Activated CD8-positive, alpha-beta memory T cell treated with anti-CD3 and anti-CD28 coated beads for 24 hours (primary cell): Measurements from ENCODE around the gene CCDC91.
"Not testable (repeated sequence)": the region's sequence is repeated elsewhere in the genome, so short reads cannot be mapped to it uniquely, and the experiment has no call there.

ENCODE experiments used
- DNase-seq: peaks from one replicate; pipeline ENCODE4 v3.0.0-alpha.2; 2020

CCDC91 gene

DNA sequence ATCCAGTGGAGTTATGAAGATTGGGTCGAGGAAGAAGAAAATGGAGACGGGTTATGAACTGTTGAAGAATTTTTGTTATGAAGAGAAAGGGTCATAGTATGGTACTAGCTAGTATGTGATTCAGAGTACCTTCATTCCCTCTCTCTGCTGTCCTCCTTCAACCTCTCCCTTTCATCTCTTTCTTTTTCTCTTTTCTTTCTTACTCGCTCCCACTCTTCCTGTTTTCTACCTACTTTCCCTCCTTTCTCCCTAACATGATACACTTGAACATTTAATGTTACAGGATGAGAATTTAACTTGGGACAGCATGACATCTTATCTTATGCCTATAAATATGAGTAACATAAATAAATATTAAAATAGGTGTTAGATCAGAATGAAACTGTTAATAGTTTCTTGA, 112.9 kb downstream of the CCDC91 start:
- DNase-seq, result no peak

DNA sequence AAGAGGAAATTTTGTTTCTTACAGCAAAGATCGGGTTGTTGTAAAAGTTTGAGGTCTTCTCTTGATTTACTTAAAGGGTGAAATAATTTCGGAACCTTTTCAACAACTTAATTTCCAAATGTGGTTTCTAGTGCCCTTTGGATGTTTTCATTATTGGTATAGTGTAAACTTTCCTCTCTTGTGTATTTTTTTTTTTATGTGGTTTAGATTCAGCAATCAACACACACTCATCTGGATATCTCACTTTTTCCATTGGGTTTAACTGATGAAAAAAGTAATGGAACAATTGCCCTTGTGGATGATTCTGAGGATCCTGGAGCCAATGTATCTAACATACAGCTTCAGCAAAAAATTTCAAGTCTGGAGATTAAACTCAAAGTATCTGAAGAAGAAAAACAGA, 116.3 kb downstream of the CCDC91 start:
- no peak for DNase-seq

DNA sequence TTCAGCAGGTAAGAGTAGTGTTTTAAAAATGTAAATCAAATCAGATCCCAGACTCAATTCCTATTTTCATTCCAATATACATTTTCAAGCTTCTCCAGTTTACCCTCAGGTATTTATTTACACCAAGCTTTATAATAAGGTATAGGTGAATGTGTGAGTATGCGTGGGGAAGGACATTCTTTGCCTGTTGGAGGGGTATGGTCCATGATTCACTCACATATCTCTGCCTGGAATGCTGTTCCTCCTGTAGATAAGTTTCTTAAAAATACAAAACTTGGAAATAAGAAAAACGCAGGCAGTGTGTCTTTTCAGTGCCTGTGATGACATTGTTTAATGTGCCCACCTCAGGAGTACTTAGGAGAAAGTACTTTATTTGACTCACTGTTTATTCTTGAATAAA, 118.6 kb downstream of the CCDC91 start:
- no peak for DNase-seq

DNA sequence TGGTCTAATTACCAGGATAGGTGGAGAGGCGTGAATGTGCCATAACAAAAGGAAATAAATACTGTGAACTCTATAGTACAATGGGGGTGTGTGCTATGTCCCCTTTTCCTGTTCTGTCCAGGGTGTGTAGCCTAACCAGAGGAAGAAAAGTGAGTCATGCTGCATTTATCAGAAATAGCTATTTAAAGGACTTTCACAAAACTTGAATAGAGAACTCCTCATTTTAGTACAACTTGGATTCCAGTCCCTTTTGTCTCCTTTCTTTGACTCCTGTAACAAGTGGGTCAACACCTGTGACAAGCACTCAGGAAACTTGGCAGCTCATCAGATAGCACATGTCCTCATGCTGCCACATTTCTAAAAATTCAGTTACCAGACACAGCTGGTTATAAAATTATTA, 123.4 kb downstream of the CCDC91 start:
- no peak for DNase-seq

DNA sequence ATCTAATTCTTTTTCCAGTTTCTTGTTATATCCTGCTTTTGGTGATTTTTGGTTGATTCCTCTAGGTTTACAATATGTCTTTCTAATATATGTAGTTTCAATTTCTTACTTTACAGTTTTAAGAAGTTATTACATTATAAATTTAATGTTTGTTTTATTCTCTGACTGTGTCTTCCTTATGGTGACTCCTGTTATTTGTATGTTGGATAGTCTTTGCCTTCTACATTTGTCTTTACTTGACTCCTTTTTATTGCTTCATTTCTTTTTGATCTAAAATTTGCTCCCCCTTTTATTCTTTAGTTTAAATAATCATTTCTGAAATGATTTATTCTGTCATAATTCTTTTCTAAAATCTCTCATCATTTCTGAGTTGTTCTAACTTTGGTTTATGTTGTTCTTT, 125.8 kb downstream of the CCDC91 start:
- no peak for DNase-seq

DNA sequence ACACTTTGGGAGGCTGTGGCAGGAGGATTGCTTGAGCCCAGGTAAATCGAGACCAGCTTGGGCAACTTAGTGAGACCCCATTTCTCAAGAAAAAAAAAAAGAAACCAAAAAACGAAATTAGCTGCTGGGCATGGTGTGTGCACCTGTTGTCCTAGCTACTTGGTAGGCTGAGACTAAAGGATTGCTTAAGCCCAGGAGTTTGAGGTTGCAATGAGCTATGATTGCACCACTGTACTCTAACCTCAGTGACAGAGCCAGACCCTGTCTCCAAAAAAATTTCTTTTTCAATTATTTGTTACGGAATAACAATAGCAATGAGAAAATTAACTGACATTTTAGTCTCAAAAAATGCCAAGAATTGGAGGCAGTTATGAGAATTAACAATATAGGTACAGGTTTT, 128.0 kb downstream of the CCDC91 start:
- DNase-seq, result no peak

DNA sequence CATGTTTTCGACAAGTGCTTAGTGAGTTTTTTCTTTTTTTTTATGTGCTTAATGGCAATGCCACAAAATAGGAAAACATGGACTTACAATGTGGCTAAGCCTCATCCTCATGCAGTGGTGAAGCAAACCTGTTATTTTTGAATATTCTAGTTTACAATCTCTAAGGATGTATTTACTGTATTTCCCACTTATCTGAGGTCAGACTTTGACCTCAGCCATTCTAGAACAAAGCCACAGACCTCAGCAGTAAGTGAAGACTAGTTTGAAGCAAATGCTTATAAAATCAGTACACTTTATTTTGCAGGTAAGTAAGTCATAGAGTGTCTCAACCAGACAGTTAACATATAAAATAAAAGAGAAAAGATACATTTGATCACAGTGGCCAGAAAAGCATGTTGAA, 130.1 kb downstream of the CCDC91 start:
- DNase-seq, result no peak

DNA sequence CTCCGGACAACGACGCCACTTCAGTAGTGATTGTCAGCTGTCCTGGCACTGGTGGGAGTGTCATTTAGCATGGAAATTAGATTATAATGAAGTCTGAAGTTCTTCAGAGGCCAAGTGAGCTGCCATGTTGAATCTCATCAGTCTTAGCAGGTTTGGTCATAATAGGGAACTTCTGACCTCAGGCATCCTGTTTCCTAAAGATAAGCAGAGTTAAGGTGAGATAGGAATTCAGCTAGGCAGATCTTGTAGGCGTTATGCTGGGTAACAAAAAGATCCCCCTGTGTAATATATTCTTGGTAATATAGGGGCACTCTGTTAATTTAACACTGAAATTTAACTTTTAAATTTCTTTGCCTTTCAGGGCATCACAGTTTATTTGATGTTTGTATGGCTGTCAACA, 137.5 kb downstream of the CCDC91 start:
- no peak for DNase-seq

DNA sequence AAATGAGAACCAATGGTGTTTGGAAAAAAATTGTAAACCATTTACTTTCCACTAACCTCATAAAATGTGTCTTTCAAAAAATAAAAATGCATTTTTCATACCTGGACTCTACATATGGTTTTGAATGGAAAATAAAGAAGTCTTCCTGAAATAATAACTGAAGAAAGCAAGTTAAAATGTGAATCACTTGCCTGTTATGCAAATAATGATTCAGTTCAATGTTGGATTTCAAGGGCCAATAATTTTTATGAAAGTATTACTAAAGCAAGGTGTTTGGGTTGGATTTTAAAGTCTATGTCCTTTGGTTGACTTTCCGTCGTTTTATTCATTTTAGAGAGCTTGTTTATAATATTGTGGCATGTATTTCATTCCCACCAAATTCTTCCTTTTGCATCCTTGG, 138.7 kb downstream of the CCDC91 start:
- DNase-seq, result no peak

DNA sequence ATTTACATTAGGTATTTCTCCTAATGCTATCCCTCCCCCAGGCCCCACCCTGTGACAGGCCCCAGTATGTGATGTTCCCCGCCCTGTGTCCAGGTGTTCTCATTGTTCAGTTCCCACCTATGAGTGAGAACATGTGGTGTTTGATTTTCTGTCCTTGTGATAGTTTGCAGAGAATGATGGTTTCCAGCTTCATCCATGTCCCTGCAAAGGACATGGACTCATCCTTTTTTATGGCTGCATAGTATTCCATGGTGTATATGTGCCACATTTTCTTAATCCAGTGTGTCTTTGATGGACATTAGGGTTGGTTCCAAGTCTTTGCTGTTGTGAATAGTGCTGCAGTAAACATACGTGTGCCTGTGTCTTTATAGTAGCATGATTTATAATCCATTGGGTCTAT, 139.5 kb downstream of the CCDC91 start:
- DNase-seq, result not testable (repeated sequence)

DNA sequence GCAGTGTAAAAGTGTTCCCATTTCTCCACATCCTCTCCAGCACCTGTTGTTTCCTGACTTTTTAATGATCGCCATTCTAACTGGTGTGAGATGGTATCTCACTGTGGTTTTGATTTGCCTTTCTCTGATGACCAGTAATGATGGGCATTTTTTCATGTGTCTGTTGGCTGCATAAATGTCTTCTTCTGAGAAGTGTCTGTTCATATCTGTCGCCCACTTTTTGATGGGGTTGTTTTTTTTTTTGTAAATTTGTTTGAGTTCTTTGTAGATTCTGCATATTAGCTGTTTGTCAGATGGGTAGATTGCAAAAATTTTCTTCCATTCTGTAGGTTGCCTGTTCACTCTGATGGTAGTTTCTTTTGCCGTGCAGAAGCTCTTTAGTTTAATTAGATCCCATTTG, 140.0 kb downstream of the CCDC91 start:
- not testable (repeated sequence) for DNase-seq

DNA sequence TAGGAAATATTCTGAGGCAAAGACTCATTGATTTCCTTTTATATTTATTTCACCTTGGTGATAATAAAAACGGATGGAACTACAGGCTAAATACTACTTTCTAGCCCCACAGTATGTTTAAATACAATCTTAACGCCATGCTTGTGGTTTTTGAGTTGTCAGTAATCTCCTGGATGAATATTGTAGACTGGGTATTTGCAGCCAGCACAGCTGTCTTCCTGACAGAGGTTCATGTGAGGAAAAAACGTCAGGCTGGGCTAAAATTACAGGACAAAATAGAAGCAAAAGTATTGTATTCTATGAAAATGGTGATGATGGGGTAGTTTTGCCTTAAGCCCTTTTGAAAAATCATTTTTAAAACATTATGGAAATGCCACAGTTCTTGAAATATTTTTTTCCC, 140.9 kb downstream of the CCDC91 start:
- no peak for DNase-seq

DNA sequence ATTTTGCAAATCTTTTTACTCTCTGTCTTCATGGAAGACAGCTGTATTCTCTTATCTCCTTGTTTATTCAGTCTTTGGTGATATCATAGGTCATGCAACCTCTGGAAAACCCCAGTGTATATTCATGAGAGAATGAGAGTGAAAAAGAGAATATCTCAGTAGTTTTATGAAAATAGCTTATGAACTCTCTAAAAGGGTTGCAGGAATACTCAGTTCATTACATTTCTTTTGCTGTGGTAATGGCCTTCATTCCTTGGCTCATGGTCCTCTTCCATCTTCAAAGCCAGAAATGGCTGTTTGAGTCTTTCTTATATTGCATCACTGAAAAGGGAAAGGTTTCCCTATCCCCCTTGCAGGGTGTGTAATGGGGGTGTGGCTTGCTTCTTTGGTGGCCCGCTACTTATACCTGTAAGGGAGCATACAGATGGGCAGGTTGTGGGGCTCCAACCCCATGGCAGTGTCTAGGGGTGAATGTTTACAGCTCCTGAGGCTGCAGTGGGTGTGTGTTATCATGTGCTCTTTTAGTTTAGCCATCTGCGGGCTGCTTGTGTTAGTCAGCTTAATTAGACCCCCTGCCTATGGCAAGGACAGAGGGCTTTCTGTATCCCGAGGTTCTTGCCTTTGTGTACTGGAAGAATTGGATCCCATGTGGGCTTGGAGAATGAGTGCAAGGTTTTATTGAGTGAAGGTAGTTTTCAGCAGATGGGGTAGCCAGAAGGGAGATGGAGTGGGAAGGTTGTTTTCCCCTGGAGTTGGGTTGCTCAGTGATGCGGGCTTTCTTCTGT, 150.2 kb downstream of the CCDC91 start:
- DNase-seq, result no peak

DNA sequence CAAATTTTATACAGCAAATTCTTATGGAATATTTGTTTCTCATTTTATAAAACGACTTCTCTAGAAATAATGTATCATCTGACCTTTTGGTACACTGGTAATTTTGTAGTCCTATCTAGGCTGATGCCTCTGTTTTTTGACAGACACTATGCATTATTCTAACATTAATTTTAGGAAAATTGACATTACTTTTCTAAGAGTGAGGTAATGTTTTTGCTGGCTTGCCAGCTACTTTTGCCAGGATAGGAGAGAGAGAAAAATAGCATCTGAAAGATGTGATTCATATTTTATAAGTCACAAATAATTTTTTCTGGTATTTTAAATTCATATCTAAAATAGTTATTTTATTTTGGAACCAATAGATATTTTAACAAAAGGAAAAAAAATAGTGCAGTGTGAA, 153.5 kb downstream of the CCDC91 start:
- DNase-seq, result no peak

DNA sequence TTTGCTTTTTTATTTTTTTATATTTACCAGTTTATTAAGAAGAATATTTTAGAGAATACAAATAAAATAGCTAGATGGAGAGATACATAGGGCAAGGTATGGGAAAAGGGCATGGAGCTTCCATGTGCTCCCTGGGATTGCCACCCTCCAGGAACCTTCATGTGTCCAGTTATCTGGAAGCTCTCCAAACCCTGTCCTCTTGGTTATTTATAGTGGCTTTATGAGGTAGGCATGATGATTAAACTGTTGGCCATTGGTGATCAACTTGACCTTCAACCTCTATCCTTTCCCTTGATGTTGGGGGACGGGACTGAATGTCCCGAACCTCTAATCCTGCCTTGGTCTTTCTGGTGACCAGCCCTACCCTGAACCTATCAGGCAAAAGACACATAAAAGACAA, 156.3 kb downstream of the CCDC91 start:
- DNase-seq, result no peak

DNA sequence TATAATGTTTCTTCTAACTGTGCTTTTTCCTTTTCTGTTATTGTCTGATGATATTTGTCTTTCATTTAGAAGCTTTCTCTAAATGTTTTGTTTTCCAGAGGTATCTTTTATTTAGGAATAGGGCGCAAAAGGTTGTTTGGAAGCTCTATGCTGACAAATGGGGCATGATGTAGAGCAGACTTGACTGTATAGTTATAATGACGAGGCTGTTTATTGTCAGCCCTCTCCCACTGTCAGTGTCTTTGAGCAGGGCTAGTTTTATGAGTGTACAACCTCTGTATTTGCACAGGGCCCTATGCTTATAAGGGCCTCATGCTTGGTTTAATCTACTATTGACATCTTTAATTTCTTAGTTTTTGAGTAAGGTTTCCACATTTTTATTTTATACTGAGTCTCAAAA, 158.9 kb downstream of the CCDC91 start:
- no peak for DNase-seq

DNA sequence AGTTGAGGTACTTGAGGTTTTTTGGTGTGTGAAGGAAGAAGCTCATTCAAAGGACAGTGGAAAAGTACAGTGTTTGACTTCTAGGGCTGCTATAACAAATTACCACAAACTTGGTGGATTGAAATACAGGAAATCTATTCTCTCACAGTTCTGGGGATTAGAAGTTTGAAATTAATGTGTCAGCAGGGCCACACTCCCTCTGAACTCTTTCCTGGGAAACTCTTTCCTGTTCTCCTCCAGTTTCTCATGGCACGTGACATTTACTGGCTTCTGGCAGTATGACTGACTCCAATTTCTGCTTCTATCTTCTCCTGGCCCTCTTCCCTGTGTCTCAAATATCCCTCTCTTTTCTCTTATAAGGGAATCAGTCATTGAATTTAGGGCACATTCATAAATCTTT, 160.2 kb downstream of the CCDC91 start:
- DNase-seq, result no peak

DNA sequence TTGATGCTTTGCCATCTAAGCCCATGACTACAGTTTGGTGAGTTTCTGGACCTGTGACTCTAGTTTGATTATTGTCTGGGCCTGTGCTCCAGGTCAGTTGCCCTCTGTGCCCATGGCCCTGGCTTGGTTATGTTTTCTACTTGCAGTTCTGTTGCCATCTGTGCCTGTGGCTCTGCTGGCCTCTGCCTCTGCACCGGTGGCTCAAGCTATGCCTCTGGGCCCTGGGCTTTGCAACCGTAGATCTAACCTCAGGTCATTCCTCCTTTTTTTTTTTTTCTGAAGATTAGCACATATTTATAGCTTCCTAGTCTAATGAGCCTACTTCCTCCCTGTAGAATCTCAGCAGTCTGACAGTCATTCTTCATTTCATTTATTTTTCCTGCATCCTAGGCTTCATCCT, 161.2 kb downstream of the CCDC91 start:
- DNase-seq, result no peak

DNA sequence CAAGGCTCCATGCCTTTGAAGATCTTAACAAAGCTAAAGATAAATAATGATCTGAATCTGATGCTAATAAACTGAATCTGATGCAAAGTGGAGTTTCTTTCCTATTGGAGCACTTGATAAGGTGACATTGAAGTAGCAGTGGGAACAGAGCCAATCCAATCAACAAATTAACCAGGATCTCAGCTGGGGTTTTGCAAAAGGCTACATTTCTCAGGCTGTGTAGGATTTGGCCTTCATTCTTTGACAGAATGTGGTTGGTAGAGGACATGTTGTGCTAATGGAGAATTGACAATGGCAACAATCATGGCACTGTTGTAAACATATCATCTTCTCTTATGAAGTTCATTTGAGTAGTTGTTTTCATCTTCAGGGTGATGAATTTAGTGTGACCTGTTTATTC, 164.9 kb downstream of the CCDC91 start:
- no peak for DNase-seq

DNA sequence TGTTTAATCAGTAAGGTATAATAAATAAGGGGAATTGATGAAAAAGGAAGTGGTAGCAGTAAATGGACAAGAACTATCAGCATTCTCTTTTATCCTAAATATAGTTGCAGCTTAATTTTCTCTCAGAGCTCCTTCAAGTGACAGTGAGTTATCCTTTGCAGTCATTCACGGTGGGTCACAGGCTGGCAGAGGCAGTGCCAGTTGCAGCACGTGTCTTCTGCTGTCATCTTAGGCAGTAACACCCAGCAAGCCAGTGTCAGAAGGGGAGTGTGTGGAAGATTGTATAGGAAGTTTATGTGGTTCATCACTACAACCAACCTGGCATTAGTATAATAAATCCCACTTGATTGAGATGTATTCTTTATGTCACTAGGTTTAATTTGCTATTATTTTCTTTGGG, 170.0 kb downstream of the CCDC91 start:
- no peak for DNase-seq

DNA sequence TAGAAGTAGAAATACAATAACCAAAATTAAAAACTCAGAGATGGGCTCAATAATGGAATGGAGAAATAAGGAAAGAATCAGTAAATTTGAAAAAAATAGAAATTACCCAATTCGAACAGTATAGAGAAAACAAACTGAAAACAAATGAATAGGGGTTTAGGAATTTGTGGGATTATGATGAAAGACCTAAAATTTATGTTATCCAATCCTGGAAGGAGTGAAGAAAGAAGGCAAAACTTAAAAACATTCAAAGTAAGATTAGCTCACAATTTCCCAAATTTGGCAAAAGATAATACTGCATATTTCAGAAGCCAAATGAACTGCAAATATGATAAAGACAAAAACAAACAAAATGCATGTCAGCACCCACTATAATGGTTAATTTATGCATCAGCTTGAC, 177.1 kb downstream of the CCDC91 start:
- DNase-seq, result no peak

DNA sequence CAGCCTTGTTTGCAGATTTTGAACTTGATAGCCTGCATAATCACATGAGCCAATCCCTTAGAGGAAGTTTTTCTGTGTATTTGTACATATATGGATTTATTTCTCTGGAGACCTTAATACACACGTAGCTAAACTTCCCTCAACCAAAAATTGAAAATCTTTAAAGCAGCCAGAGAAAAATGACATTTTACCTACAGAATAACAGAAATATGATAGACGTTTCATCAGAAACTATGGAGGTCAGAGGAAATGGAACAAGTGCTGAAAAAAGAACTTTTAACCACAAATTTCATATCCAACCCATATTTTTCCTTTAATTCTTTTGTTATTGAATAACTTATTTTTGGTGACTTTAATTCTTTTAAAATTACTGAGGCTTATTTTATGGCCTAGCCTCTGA, 177.7 kb downstream of the CCDC91 start:
- DNase-seq, result no peak

DNA sequence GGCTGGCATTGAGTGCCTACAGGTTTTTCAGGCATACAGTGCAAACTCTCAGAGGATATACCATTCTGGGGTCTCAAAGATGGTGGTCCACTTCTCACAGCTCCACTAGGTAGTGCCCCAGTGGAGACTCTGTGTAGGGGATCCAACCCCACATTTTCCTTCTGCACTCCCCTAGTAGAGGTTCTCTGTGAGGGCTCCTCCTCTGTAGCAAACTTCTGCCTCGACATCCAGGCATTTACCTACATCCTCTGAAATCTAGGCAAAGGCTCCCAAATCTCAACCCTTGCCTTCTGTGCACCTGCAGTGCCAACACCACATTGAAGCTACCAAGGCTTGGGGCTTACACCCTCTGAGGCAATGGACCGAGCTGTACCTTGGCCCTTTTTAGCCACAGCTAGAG, 179.2 kb downstream of the CCDC91 start:
- DNase-seq, result no peak

DNA sequence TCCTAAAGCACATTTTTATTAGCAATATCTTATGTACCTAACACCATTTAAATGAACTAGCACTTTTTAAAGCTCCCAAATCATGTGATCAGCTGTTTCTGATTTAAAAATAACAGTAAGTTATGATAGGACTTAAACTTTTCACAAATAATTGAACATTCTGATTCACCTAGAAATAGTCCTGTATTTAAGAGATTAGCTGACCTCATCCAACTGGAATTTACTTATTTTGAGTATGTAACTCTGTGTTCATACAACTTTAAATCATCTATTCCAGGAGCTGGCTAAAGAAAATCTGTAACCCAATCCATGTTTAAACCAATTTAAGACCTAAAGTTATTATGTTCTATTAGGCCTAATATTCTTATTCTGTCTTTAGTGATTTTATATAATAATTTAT, 184.3 kb downstream of the CCDC91 start:
- no peak for DNase-seq

DNA sequence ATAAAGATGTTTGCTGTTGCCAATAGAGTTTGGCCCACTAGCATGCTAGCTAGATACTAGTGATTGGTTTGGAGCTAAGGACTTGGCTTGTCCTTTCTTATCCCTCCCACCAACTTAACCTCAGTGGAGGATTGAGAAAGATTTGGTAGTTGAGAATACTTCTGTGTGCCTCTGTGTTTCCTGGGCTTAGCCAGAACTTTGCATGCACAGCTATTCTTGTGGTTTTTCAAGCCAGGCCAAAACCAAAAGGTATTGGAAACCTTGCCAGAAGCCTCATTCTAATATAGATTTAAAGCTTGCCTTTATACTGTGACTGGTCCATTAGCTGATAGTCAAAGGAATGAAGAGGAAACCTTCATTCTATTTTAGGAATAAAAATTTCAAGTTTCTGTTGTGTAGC, 188.5 kb downstream of the CCDC91 start:
- no peak for DNase-seq

DNA sequence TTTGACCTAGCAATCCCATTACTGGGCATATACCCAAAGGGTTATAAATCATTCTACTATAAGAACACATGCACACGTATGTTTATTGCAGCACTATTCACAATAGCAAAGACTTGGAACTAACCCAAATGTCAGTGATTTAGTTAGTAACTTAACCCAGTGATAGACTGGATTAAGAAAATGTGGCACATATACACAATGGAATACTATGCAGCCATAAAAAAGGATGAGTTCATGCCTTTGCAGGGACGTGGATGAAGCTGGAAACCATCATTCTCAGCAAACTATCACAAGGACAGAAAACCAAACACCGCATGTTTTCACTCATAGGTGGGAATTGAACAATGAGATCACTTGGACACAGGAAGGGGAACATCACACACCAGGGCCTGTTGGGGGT, 189.5 kb downstream of the CCDC91 start:
- DNase-seq, result not testable (repeated sequence)
